GM23338 (cell line): ENCODE data around the gene ARSI. TPM values are rescaled to one million over a fixed set of nuclear protein-coding genes. Genes with fewer than 3 reads are reported as not detected.

ENCODE experiments used
- ATAC-seq: fragments of 200-7000 bp; cut with Tn5 transposase; 3 replicates; pipeline ENCODE4 v1.9.1; 2020
- DNase-seq: peaks from one replicate; pipeline ENCODE4 v3.0.0-alpha.2; 2015; ENCODE audit warnings: low spot score
- H2AFZ ChIP-seq: fragments of 200-600 bp; sonication (generic); 2 replicates; pipeline ENCODE4 v1.8.0; 2016; ENCODE audit warnings: antibody characterized with exemption, mild to moderate bottlenecking, moderate library complexity
- H3F3A ChIP-seq: fragments of 200-600 bp; sonication (generic); replicated peaks from 2 replicates; pipeline ENCODE4 v1.8.0; 2017; ENCODE audit warnings: antibody characterized with exemption, mixed run types, low read depth
- H3K27ac ChIP-seq: fragments of 200-600 bp; sonication (generic); 2 replicates; pipeline ENCODE4 v1.6.1; 2016; ENCODE audit warnings: low read depth
- H3K27me3 ChIP-seq: fragments of 200-600 bp; sonication (generic); 2 replicates; pipeline ENCODE4 v1.8.0; 2016; ENCODE audit warnings: mild to moderate bottlenecking, mixed run types, moderate library complexity; ENCODE audit not compliant: insufficient read depth
- H3K36me3 ChIP-seq: fragments of 200-600 bp; sonication (generic); 2 replicates; pipeline ENCODE4 v1.8.0; 2016; ENCODE audit warnings: mild to moderate bottlenecking; ENCODE audit not compliant: insufficient read depth
- H3K4me1 ChIP-seq: fragments of 200-600 bp; sonication (generic); 2 replicates; pipeline ENCODE4 v1.8.0; 2016; ENCODE audit warnings: mild to moderate bottlenecking, moderate library complexity; ENCODE audit not compliant: insufficient read depth
- H3K4me2 ChIP-seq: fragments of 200-600 bp; sonication (generic); 2 replicates; pipeline ENCODE4 v1.7.1; 2017; ENCODE audit warnings: mixed run types
- H3K4me3 ChIP-seq: fragments of 200-600 bp; sonication (generic); 2 replicates; pipeline ENCODE4 v1.6.1; 2016; ENCODE audit warnings: mixed run types
- H3K79me2 ChIP-seq: fragments of 200-600 bp; sonication (generic); replicated peaks from 2 replicates; pipeline ENCODE4 v1.8.0; 2017; ENCODE audit warnings: mild to moderate bottlenecking; ENCODE audit not compliant: insufficient read depth
- H3K9me2 ChIP-seq: fragments of 200-600 bp; sonication (generic); 2 replicates; pipeline ENCODE4 v1.8.0; 2017; ENCODE audit not compliant: insufficient read depth
- H4K20me1 ChIP-seq: fragments of 200-600 bp; sonication (generic); replicated peaks from 2 replicates; pipeline ENCODE4 v1.8.0; 2017; ENCODE audit warnings: mild to moderate bottlenecking; ENCODE audit not compliant: insufficient read depth
- H3K27ac Mint-ChIP-seq: 2 replicates; pipeline ENCODE4 v1.8.0; 2020; ENCODE audit warnings: inconsistent platforms, mild to moderate bottlenecking, moderate library complexity, mixed read lengths
- H3K27me3 Mint-ChIP-seq: 3 replicates; pipeline ENCODE4 v1.8.0; 2022; ENCODE audit warnings: low read depth, mild to moderate bottlenecking, moderate library complexity, mixed read lengths, inconsistent platforms; ENCODE audit not compliant: insufficient read depth, poor library complexity
- H3K36me3 Mint-ChIP-seq: 3 replicates; pipeline ENCODE4 v1.8.0; 2021; ENCODE audit warnings: low read depth, mild to moderate bottlenecking, inconsistent platforms, moderate library complexity, mixed read lengths
- H3K4me1 Mint-ChIP-seq: 3 replicates; pipeline ENCODE4 v1.8.0; 2020; ENCODE audit warnings: mild to moderate bottlenecking, inconsistent platforms, mixed read lengths
- H3K4me3 Mint-ChIP-seq: 3 replicates; pipeline ENCODE4 v1.8.0; 2021; ENCODE audit warnings: moderate library complexity, mild to moderate bottlenecking, inconsistent platforms, mixed read lengths
- H3K9me3 Mint-ChIP-seq: 3 replicates; pipeline ENCODE4 v1.8.0; 2020; ENCODE audit warnings: moderate library complexity, mild to moderate bottlenecking, inconsistent platforms, mixed read lengths
- ETS1 ChIP-seq: IDR thresholded peaks from 2 replicates; pipeline ENCODE4 v1.6.1; 2016; ENCODE audit warnings: antibody characterized with exemption
- EZH2phosphoT487 ChIP-seq: fragments of 200-600 bp; sonication (generic); IDR thresholded peaks from one replicate; pipeline ENCODE4 v1.8.1; 2018; ENCODE audit warnings: antibody characterized with exemption; ENCODE audit not compliant: unreplicated experiment
- POLR2AphosphoS5 ChIP-seq: IDR thresholded peaks from 2 replicates; pipeline ENCODE4 v1.6.1; 2016; ENCODE audit warnings: antibody characterized with exemption, low read depth
- polyA plus RNA-seq: library from polyadenylated mRNA; unstranded; fragments of >200 nt; fragmentation: Nextera tagmentation; extraction: Ambion mirVana; gene quantifications from 2 replicates; pipeline ENCODE4 v1.2.1, GENCODE V29; 2016
- total RNA-seq: library from RNA; depleted of rRNA; stranded (reverse); fragments of >200 nt; shearing (Covaris generic); gene quantifications from 2 replicates; pipeline ENCODE4 v1.2.3, GENCODE V29; 2014
- TF ChIP-seq, protein P1 (sequence below): fragments of 250-450 bp; sonication (Bioruptor Pico); IDR thresholded peaks from 2 replicates; pipeline ENCODE4 v1.5.0; 2020; ENCODE audit warnings: mild to moderate bottlenecking, moderate library complexity

Gene ARSI
- total and polyA plus RNA-seq, 2 experiments from 2014 or later: 0.99 to 6.9 TPM

DNA sequence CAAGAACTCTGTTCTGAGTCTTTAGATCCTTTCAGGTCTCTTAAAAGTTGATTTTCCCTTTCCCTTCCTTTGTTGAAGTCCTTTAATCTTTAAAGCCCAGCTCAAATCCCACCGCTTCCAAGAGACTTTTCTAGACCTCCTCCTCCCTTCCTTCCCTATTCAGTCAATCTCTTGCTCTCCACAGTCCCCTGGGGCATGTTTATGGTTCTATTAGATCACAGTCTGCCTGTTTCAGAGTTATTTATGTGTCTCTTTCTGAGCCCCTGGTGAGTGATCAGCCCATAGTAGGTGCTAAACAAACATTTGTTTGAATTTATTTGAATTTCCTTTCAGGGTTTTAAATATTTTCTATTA lies 7.2 kb upstream of the ARSI start:
- Mint-ChIP-seq H3K9me3 (no peaks in the 10 kb centered on the region), H3K36me3 (no peaks in the 10 kb centered on the region), H3K27me3 (peaks cover 3% of the 10 kb centered on the region), H3K4me3 (no peak overlapping the region), H3K27ac (no peak overlapping the region), H3K4me1 (peaks cover 24% of the 10 kb centered on the region)
- H3F3A ChIP-seq: no peaks in the 10 kb centered on the region
- H3K27ac ChIP-seq: no peak overlapping the region
- H4K20me1 ChIP-seq: no peaks in the 10 kb centered on the region
- no peak for DNase-seq
- no peak overlapping the region for H3K4me2 ChIP-seq
- no peak overlapping the region for H3K4me3 ChIP-seq
- H3K27me3 ChIP-seq: no peaks in the 10 kb centered on the region
- no peak for ATAC-seq
- H3K36me3 ChIP-seq: no peaks in the 10 kb centered on the region
- no peaks in the 10 kb centered on the region for H3K79me2 ChIP-seq
- peaks cover 17% of the 10 kb centered on the region for H3K4me1 ChIP-seq
- no peaks in the 10 kb centered on the region for H3K9me2 ChIP-seq
- H2AFZ ChIP-seq: no peak overlapping the region
- TF ChIP-seq, protein P1, sequence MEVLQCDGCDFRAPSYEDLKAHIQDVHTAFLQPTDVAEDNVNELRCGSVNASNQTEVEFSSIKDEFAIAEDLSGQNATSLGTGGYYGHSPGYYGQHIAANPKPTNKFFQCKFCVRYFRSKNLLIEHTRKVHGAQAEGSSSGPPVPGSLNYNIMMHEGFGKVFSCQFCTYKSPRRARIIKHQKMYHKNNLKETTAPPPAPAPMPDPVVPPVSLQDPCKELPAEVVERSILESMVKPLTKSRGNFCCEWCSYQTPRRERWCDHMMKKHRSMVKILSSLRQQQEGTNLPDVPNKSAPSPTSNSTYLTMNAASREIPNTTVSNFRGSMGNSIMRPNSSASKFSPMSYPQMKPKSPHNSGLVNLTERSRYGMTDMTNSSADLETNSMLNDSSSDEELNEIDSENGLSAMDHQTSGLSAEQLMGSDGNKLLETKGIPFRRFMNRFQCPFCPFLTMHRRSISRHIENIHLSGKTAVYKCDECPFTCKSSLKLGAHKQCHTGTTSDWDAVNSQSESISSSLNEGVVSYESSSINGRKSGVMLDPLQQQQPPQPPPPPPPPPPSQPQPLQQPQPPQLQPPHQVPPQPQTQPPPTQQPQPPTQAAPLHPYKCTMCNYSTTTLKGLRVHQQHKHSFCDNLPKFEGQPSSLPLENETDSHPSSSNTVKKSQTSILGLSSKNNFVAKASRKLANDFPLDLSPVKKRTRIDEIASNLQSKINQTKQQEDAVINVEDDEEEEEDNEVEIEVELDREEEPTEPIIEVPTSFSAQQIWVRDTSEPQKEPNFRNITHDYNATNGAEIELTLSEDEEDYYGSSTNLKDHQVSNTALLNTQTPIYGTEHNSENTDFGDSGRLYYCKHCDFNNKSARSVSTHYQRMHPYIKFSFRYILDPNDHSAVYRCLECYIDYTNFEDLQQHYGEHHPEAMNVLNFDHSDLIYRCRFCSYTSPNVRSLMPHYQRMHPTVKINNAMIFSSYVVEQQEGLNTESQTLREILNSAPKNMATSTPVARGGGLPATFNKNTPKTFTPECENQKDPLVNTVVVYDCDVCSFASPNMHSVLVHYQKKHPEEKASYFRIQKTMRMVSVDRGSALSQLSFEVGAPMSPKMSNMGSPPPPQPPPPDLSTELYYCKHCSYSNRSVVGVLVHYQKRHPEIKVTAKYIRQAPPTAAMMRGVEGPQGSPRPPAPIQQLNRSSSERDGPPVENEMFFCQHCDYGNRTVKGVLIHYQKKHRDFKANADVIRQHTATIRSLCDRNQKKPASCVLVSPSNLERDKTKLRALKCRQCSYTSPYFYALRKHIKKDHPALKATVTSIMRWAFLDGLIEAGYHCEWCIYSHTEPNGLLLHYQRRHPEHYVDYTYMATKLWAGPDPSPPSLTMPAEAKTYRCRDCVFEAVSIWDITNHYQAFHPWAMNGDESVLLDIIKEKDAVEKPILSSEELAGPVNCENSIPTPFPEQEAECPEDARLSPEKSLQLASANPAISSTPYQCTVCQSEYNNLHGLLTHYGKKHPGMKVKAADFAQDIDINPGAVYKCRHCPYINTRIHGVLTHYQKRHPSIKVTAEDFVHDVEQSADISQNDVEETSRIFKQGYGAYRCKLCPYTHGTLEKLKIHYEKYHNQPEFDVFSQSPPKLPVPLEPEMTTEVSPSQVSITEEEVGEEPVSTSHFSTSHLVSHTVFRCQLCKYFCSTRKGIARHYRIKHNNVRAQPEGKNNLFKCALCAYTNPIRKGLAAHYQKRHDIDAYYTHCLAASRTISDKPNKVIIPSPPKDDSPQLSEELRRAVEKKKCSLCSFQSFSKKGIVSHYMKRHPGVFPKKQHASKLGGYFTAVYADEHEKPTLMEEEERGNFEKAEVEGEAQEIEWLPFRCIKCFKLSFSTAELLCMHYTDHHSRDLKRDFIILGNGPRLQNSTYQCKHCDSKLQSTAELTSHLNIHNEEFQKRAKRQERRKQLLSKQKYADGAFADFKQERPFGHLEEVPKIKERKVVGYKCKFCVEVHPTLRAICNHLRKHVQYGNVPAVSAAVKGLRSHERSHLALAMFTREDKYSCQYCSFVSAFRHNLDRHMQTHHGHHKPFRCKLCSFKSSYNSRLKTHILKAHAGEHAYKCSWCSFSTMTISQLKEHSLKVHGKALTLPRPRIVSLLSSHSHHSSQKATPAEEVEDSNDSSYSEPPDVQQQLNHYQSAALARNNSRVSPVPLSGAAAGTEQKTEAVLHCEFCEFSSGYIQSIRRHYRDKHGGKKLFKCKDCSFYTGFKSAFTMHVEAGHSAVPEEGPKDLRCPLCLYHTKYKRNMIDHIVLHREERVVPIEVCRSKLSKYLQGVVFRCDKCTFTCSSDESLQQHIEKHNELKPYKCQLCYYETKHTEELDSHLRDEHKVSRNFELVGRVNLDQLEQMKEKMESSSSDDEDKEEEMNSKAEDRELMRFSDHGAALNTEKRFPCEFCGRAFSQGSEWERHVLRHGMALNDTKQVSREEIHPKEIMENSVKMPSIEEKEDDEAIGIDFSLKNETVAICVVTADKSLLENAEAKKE (CRISPR knock-in tag): no peak
- TF ChIP-seq POLR2AphosphoS5 (no peak), EZH2phosphoT487 (no peak), ETS1 (no peak)
